Adipocyte (in vitro differentiated cells): ENCODE measurements around the gene RPS3A.

Experiments used
- DNase-seq: peaks from one replicate; pipeline ENCODE4 v3.0.0-alpha.2; 2015; ENCODE audit warnings: low read depth
- H3K27me3 ChIP-seq: replicated peaks from 2 replicates; pipeline ENCODE4 v1.7.0; 2013; ENCODE audit warnings: mild to moderate bottlenecking, low read length, moderate library complexity; ENCODE audit not compliant: control insufficient read depth, insufficient read depth
- H3K36me3 ChIP-seq: 2 replicates; pipeline ENCODE4 v1.7.0; 2013; ENCODE audit warnings: low read length, mild to moderate bottlenecking, moderate library complexity; ENCODE audit not compliant: control insufficient read depth, insufficient read depth, severe bottlenecking
- H3K4me1 ChIP-seq: 2 replicates; pipeline ENCODE4 v1.7.0; 2013; ENCODE audit warnings: mild to moderate bottlenecking, low read length, moderate library complexity; ENCODE audit not compliant: control insufficient read depth, insufficient read depth
- H3K4me3 ChIP-seq: 2 replicates; pipeline ENCODE4 v1.7.0; 2013; ENCODE audit warnings: mild to moderate bottlenecking, low read length, moderate library complexity
- H3K9ac ChIP-seq: 2 replicates; pipeline ENCODE4 v1.7.0; 2013; ENCODE audit warnings: mild to moderate bottlenecking, low read length, moderate library complexity
- H3K9me3 ChIP-seq: 2 replicates; pipeline ENCODE4 v1.7.0; 2013; ENCODE audit warnings: mild to moderate bottlenecking, low read length, moderate library complexity; ENCODE audit not compliant: control insufficient read depth

Gene RPS3A

GRCh38 chr4:151148261-151148660 is 48.8 kb downstream of the RPS3A start:
- H3K9me3 ChIP-seq, result no peaks in the 10 kb centered on the region
- H3K27me3 ChIP-seq, result no peaks in the 10 kb centered on the region
- peaks cover 60% of the 10 kb centered on the region for H3K36me3 ChIP-seq
- peaks cover 13% of the 10 kb centered on the region for H3K4me1 ChIP-seq
- no peak for DNase-seq
- no peak overlapping the region for H3K9ac ChIP-seq
- H3K4me3 ChIP-seq, result no peak overlapping the region

- no peak for DNase-seq
- Histone ChIP-seq H3K9me3 (no peaks in the 10 kb centered on the region), H3K27me3 (no peaks in the 10 kb centered on the region), H3K4me1 (peaks cover 13% of the 10 kb centered on the region), H3K4me3 (no peak overlapping the region), H3K9ac (no peak overlapping the region), H3K36me3 (peaks cover 52% of the 10 kb centered on the region)
These were observed 51.6 kb downstream of the RPS3A start for GRCh38 chr4:151150821-151151580.

GRCh38 chr4:151152028-151152427 is 52.6 kb downstream of the RPS3A start:
- no peaks in the 10 kb centered on the region for H3K27me3 ChIP-seq
- no peaks in the 10 kb centered on the region for H3K9me3 ChIP-seq
- H3K36me3 ChIP-seq, result peaks cover 54% of the 10 kb centered on the region
- no peak for DNase-seq
- H3K9ac ChIP-seq, result no peak overlapping the region
- H3K4me1 ChIP-seq, result peaks cover 13% of the 10 kb centered on the region
- H3K4me3 ChIP-seq, result no peak overlapping the region

- no peak overlapping the region for H3K4me3 ChIP-seq
- peak; percentile 33 for DNase-seq
- no peaks in the 10 kb centered on the region for H3K9me3 ChIP-seq
- no peaks in the 10 kb centered on the region for H3K27me3 ChIP-seq
- H3K4me1 ChIP-seq, result peaks cover 5% of the 10 kb centered on the region
- peaks cover 54% of the 10 kb centered on the region for H3K36me3 ChIP-seq
- no peak overlapping the region for H3K9ac ChIP-seq
These were observed 54.2 kb downstream of the RPS3A start for GRCh38 chr4:151153585-151153984.
